NCI-H1092 treated with DMSO at 0.1 percent for 48 hours (cell line): ENCODE measurements around the gene BTBD1.
"Not testable (repeated sequence)": the region's sequence is repeated elsewhere in the genome, so short reads cannot be mapped to it uniquely, and the experiment has no call there.

Experiments
- DNase-seq: peaks from one replicate; lab custom pipeline; 2025; lab: John Stamatoyannopoulos, UW

The BTBD1 gene

DNA sequence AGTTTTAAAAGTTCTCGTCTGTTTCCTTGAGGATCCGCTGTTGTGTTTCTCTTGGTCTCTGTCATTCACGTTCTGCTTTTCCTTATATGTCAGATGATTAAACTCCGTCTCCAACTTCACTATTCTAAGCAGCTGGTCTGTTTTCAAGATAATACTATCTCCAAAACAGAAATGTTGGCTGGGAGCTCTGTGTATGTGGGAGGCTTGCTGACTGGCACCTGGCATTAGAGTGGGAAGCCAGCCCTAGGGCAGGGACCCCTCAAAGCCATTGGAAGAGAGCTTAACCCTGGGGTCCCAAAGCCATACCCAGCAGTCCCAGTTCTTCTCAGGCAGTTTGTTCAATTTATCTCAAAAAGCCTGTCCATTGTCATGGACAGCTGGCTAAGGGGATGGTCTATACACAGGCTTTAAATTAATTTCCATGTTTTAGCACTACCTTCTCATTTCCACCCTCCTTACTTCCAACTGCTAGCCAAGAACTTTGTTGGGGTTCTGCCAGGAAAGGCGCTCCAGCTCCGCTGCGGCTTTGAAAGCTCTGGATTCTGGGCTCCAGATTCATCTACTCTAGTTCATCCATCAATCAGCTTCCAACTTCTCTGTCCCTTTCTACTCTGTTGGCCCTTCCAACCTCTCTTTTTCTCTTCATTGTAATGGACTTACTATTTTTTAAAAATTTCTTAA is 9.2 kb downstream of the BTBD1 start:
- no peak for DNase-seq

DNA sequence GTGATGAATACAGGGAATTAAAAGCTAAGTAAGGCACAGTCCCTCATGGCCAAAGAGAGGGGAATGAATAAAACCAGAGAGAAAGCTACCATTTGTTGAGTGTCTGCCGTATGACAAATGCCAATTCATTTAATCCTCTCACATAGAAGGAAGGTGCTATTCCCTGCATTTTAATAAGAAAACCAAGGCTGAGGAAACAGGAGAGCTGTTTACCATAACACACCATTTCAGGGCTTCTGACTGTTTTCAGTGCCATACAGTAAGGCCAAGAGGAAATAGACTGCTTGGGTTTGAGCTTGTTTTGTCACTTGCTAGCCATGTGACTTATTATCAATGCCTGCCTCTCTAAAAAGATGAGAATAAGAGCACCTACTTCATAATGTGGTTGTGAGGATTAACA is 10.1 kb downstream of the BTBD1 start:
- DNase-seq: no peak

DNA sequence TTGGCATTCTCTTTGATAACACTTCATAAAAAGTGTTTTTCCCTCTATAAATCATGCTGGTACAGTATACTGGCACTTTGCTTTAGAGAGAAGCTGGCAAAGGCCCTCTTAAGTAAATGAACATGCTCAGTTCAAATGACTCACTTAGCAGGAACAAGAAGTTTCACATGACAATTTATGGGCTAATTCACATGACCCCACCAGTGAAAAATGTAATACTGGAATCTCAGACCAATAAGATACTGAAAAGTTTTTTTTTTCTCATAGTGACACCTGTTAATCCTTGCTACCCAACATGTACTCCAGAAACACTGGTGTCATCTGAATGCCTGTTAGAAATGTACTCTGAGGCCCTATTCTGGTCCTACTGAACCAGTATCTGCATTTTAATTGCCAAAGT is 13.9 kb downstream of the BTBD1 start:
- DNase-seq: no peak

DNA sequence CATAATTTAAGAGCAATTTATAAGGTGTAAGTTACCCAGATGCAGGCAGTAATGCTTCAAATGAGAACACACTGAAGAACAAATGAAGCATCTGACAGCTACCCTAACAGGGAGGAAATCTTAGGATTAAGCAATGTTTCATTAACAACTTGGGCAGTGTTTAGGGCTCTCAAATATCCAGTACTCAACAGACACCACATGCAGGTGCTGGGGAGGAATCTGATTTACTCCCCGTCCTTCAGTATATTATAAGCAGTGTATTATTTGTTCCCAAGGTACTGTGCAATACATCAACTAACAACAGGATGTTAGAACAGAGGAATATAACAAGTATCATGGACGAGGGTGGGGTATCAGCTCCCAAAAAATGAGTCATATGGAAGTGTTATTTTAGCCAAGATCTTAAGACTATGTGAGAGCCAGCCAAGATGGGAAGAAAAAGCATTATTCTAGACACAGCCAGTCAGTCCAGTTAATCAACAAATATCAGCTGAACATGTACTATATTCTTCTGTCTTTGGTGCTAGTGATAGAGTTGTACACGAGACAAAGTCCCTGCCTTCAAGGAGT is 20.4 kb downstream of the BTBD1 start:
- DNase-seq: no peak

- DNase-seq: no peak
Observed at GRCh38 chr15:83044156-83044555, 22.9 kb downstream of the BTBD1 start.

DNA sequence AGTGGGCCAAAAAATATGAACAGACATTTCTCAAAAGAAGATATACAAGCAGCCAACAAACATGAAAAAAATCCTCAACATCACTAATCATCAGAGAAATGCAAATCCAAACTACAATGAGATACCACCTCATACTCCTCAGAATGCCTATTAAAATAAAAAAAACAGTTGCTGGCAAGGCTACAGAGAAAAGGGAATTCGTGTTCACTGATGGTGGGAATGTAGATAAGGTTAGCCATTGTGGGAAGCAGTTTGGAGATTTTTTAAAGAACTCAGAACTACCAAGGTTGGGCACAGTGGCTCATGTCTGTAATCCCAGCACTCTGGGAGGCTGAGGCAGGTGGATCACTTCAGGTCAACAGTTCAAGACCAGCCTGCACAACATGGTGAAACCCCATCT is 27.8 kb downstream of the BTBD1 start:
- DNase-seq: no peak

DNA sequence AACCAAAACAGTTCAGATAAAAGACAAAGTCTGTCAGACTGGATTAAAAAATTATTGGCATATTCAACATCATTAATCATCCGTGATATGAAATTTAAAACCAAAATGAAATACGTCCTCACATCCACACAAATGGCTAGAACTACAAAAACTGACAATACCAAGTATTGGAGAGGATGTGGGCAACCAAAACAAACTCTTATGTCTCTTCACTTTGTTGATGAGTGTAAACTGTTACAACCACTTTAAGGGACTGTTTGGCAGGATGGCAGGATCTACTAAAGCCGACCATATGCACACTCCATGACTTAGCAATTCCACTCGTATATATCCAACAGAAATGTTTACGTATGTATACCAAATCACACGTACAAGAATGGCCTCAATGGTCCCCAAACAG is 30.8 kb downstream of the BTBD1 start:
- DNase-seq: no peak

DNA sequence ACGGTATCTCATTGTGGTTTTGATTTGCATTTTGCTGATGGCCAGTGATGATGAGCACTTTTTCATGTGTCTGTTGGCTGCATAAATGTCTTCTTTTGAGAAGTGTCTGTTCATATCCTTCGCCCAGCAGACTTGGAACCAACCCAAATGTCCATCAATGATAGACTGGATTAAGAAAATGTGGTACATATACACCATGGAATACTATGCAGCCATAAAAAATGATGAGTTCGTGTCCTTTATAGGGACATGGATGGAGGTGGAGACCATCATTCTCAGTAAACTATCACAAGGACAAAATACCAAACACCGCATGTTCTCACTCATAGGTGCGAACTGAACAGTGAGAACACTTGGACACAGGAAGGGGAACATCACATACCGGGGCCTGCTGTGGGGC is 35.8 kb downstream of the BTBD1 start:
- not testable (repeated sequence) for DNase-seq

- no peak for DNase-seq
Observed at GRCh38 chr15:83030021-83030420, 37.0 kb downstream of the BTBD1 start.

- DNase-seq: peak; percentile 5
Observed at GRCh38 chr15:83018436-83018835, 48.6 kb downstream of the BTBD1 start.

DNA sequence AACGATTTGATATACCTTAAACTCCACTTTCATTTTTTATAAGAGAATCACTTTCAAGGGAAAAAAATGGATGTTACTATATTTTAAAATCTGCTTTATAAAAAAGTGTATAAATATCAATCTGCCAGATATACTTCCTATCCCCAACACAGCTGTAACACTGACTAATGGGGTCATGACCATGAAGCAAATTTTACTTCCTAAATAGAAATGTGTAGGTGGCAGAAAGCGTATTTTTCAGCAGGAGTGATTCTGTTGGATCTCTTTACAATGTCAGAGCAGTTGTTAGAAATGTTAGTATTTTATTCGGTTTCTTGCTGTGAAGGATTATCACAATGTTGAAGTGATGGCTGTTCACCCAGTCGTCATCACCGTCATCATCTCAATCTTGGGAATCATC is 50.1 kb downstream of the BTBD1 start:
- DNase-seq: no peak

DNA sequence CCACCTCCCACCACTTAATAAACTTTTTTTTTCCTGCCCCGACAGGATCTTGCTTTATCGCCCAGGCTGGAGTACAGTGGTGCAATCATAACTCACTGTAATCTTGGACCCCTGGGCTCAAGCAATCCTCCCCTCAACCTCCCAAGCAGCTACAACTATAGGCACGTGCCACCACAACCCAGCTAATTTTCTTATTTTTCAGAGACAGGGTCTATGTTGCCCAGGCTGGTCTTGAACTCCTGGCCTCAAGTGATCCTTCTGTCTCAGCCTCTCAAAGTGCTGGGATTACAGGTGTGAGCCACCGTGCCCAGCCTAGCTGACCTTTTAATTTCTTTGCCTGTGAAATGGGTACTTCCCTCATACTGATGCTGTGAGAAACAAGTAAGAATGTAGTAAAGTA is 51.7 kb downstream of the BTBD1 start:
- no peak for DNase-seq

DNA sequence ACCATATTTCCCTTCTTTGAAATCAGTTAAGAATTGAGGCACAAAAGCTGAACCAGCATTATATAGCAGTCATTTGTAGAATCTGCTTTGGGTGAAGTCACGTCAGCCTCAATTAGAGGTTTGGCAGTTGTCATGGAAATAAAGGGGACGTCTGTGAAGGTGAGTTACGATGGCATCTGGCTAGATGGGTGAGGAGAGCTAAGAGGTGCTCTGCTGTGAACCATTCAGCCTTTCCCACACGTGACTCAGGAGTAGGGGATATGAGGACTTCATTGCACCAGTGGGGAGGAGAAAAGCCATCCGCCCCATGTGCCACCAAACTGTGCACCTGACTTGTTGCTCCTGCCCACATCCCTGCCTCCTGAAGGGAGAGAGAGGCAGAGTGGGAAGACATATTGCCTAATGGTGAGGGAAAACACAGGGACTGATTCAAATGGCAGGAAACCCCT is 52.8 kb downstream of the BTBD1 start:
- no peak for DNase-seq

GRCh38 chr15:83012636-83013035 is 54.4 kb downstream of the BTBD1 start:
- no peak for DNase-seq

- peak; percentile 37 for DNase-seq
Observed at GRCh38 chr15:83012076-83012426, 55.0 kb downstream of the BTBD1 start.

DNA sequence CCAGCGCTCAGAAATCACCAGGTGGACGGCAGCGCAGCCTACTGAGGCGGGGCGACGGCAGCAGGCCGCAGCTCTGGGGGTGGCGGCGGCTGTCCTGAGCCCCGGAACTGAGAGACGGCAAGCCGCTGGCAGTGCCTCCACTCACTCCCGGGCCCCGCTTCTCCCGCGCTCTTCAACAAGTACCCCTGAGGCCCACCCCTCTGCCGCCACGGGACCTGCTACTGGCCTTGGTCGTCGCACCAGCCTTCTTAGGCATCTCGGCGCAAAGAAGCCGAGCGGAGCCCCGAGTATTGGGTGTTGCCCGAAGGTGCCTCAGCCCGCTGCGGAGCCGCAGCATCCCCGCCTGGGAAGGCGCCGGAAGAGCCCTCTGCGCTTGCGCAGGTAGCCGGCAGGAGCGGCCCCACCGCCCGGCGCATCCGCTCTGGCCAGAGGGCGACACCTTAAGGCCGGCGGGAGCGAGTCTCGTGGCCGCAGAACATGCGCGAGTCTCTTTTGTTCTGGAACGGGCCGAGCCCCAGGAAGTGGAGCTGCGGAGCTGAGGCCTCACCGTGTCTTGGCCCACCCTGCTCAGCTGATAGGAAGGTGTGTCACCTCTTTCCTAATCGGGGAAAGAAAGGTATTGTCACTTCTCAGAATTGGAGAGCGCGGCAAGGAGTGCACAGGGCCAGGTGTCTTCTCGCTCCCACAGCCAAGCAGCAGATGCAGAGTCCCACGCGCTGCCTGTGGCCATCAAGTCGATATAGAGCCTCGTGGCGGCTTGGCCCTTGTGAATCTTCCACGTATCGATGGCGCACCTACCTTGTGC is 55.6 kb downstream of the BTBD1 start, which contains the start of gene C15orf40:
Gene C15orf40, minus strand, starts transcription at position 369 of the 805 bp plus-strand sequence. Its CDS starts 32 bp downstream, at position 337.
- peak; percentile 85 for DNase-seq

GRCh38 chr15:83010709-83011270 is 56.3 kb downstream of the BTBD1 start:
- DNase-seq: peak; percentile 46

DNA sequence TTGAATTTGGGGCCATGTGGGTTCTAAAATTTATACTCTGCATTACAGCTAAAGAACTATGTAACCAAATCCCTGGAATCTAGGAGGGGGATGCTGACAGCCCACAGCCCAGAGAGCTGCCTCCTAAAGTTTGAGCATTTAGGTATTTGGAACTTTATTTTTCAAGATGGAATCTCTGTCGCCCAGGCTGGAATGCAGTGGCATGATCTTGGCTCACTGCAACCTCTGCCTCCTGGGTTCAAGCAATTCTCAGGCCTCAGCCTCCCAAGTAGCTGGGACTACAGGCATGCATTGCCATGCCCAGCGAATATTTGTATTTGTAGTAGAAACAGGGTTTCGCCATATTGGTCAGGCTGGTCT is 66.4 kb downstream of the BTBD1 start:
- DNase-seq: not testable (repeated sequence)

DNA sequence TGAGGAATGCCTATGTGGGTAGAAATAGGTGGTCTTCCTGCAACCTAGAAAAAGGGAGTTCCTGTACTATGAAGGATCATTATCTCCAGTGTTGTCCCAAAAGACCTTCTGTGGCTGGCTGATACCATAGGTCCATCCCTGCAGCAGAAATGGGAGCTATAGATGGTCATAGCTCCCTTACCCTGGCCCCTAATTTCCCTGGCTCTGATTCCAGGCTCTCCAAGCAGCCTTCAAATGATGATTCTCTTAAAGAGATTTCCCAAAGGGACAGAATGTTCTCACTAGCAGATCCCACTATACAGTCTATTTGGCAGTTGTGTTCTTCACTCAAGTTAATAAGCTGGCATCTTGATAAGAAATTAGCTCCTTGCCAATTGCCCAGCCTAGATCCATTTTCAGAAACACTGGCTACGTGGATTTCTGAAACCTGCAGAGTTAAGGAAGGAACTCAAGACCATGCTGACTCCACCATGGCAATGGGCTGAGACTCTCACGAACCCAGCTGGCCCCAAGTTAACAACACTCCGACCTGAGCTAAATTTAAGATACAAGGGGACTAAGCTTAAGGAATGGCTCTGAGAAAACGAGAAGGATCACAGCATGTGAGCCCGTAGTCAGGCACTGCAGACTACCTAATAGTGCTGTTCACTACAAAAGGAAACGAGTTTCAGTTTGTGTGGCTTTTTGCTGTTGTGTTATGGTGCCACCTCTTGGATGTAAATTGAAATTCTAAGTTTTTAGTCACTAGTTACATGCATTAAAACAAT is 67.0 kb downstream of the BTBD1 start:
- DNase-seq: peak; percentile 37

- no peak for DNase-seq
Observed at GRCh38 chr15:82999426-82999825, 67.6 kb downstream of the BTBD1 start.

DNA sequence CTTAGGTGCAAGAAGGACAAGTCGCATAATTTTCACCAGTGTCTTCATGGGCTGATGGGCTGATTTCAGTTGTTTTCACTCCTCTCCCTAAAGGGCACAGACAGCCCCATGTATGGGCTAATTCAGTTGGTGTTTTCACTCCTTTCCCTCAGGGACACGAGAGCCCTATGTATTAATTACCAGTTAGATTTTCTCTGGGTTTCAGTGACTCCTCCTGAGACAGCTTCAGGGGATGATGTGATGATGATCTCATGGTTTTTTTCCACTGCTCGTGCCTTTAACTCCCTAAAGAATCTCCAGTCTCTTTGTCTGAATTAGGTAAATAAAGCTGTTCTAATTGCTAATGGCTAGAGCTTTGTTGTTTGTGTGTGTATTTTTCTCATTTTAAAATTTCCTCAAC is 71.1 kb downstream of the BTBD1 start:
- DNase-seq: no peak

GRCh38 chr15:82995076-82995475 is 72.0 kb downstream of the BTBD1 start:
- no peak for DNase-seq
